Stomach (tissue), 4 donors: Measurements from ENCODE around the gene COL18A1.

ENCODE experiments used
- POLR2A ChIP-seq, 4 donors: fragments of 450-650 bp; IDR thresholded peaks; one replicate each; pipeline ENCODE4 v1.6.1; 2016; ENCODE audit warnings: antibody characterized with exemption in 4 of 4, control low read depth in 2 of 4, mild to moderate bottlenecking in 1 of 4, moderate library complexity in 1 of 4
- POLR2AphosphoS5 ChIP-seq, 3 donors: sonication (generic); formaldehyde crosslinking; IDR thresholded peaks; one replicate each; pipeline ENCODE4 v1.6.1; 2016; ENCODE audit warnings: antibody characterized with exemption in 3 of 3
- TF ChIP-seq, protein P1 (sequence below), 7 experiments: fragments of 450-650 bp in 4 of 7; fragments of 200-600 bp in 3 of 7; sonication (generic) in 3 of 7; IDR thresholded peaks; one replicate each; pipeline ENCODE4 v1.5.1; 2016 to 2019; ENCODE audit warnings: antibody characterized with exemption in 7 of 7, control low read depth in 2 of 7, mild to moderate bottlenecking in 1 of 7

- TF ChIP-seq, protein P1, sequence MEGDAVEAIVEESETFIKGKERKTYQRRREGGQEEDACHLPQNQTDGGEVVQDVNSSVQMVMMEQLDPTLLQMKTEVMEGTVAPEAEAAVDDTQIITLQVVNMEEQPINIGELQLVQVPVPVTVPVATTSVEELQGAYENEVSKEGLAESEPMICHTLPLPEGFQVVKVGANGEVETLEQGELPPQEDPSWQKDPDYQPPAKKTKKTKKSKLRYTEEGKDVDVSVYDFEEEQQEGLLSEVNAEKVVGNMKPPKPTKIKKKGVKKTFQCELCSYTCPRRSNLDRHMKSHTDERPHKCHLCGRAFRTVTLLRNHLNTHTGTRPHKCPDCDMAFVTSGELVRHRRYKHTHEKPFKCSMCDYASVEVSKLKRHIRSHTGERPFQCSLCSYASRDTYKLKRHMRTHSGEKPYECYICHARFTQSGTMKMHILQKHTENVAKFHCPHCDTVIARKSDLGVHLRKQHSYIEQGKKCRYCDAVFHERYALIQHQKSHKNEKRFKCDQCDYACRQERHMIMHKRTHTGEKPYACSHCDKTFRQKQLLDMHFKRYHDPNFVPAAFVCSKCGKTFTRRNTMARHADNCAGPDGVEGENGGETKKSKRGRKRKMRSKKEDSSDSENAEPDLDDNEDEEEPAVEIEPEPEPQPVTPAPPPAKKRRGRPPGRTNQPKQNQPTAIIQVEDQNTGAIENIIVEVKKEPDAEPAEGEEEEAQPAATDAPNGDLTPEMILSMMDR (IDR thresholded peaks at IDR 0.05) = no peak
- TF ChIP-seq POLR2A (IDR thresholded peaks at IDR 0.05) (no peak), POLR2AphosphoS5 (IDR thresholded peaks at IDR 0.05) (no peak)
Measured at GRCh38 chr21:45491623-45492022, 86.7 kb downstream of the COL18A1 start.
